ENCODE results near the gene IFNL1.
"Not testable (repeated sequence)": the region's sequence is repeated elsewhere in the genome, so short reads cannot be mapped to it uniquely, and the experiment has no call there.

DNA sequence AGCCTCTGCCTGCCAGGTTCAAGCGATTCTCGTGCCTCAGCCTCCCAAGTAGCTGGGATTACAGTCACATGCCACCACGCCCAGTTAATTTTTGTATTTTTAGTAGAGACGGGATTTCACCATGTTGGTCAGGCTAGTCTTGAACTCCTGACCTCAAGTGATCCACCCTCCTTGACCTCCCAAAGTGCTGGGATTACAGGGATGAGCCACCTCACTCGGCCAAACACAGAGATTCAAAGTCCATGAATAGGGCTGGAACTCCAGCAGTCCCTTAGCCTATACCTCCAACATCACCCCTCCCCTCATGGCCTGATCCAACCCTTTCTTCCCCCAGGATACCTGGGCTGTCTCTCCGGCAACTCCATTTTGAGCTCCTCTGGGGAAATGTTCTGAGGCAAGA, 36.5 kb downstream of the IFNL1 start:
- TF ChIP-seq, protein P1, sequence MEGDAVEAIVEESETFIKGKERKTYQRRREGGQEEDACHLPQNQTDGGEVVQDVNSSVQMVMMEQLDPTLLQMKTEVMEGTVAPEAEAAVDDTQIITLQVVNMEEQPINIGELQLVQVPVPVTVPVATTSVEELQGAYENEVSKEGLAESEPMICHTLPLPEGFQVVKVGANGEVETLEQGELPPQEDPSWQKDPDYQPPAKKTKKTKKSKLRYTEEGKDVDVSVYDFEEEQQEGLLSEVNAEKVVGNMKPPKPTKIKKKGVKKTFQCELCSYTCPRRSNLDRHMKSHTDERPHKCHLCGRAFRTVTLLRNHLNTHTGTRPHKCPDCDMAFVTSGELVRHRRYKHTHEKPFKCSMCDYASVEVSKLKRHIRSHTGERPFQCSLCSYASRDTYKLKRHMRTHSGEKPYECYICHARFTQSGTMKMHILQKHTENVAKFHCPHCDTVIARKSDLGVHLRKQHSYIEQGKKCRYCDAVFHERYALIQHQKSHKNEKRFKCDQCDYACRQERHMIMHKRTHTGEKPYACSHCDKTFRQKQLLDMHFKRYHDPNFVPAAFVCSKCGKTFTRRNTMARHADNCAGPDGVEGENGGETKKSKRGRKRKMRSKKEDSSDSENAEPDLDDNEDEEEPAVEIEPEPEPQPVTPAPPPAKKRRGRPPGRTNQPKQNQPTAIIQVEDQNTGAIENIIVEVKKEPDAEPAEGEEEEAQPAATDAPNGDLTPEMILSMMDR (IDR thresholded peaks at IDR 0.05) = not testable (repeated sequence)
- not testable (repeated sequence) for TF ChIP-seq ZFX (IDR thresholded peaks at IDR 0.05; ENCODE audit: borderline replicate concordance)
